ENCODE results near the gene ABCG1.

GRCh38 chr21:42189860-42190485 lies 29.0 kb upstream of the ABCG1 start:
- no peak for TF ChIP-seq CSRNP3 (CRISPR knock-in tag; IDR thresholded peaks at IDR 0.05)
- TF ChIP-seq BACH2 (CRISPR knock-in tag; IDR thresholded peaks at IDR 0.05; ENCODE audit: borderline replicate concordance), result no peak
- TF ChIP-seq POU6F1 (CRISPR knock-in tag; IDR thresholded peaks at IDR 0.05; ENCODE audit: borderline replicate concordance, low read depth), result no peak
- TF ChIP-seq CSDC2 (CRISPR knock-in tag; IDR thresholded peaks at IDR 0.05), result no peak
- TF ChIP-seq TSHZ2 (CRISPR knock-in tag; IDR thresholded peaks at IDR 0.05), result no peak
- no peak for TF ChIP-seq PATZ1 (CRISPR knock-in tag; IDR thresholded peaks at IDR 0.05; ENCODE audit: borderline replicate concordance)
- no peak for TF ChIP-seq ZFP30 (CRISPR knock-in tag; IDR thresholded peaks at IDR 0.05)
- TF ChIP-seq TOX (CRISPR knock-in tag; IDR thresholded peaks at IDR 0.05; ENCODE audit: borderline replicate concordance), result no peak
- TF ChIP-seq RARB (CRISPR knock-in tag; IDR thresholded peaks at IDR 0.05), result no peak
- no peak for TF ChIP-seq ARNTL (CRISPR knock-in tag; IDR thresholded peaks at IDR 0.05; ENCODE audit: borderline replicate concordance, low read depth)
- no peak for TF ChIP-seq ZC3H10 (CRISPR knock-in tag; IDR thresholded peaks at IDR 0.05)
- no peak for TF ChIP-seq ZFP3 (CRISPR knock-in tag; IDR thresholded peaks at IDR 0.05)

All from SK-N-SH treated with all-trans-retinoic acid at 6 μM for 48 hours (cell line).